Psoas muscle (tissue), 8 donors: ENCODE data around the gene DMAC2. TPM values are rescaled to one million over a fixed set of nuclear protein-coding genes. Genes with fewer than 3 reads are reported as not detected.

Experiments used
- ATAC-seq, 4 donors: fragments of 200-7000 bp; cut with Tn5 transposase; one replicate each; pipeline ENCODE4 v1.9.1; 2020; ENCODE audit warnings: moderate library complexity in 3 of 4, mild to moderate bottlenecking in 2 of 4
- DNase-seq, 2 donors: peaks; one replicate each; pipeline ENCODE4 v3.0.0-alpha.2; 2020
- H3K27ac ChIP-seq: fragments of 200-600 bp; one replicate; pipeline ENCODE4 v1.8.0; 2022
- H3K27me3 ChIP-seq, 3 donors: fragments of 200-600 bp in 1 of 3; one replicate each; pipeline versions ENCODE4 v1.6.1 to v1.8.0; 2013 to 2022; ENCODE audit warnings: low read length in 2 of 3, mild to moderate bottlenecking in 2 of 3, moderate library complexity in 1 of 3; ENCODE audit not compliant: insufficient read depth in 3 of 3
- H3K36me3 ChIP-seq, 2 donors: fragments of 200-600 bp in 1 of 2; one replicate each; pipeline versions ENCODE4 v1.6.1 to v1.8.0; 2013 to 2022; ENCODE audit warnings: low read depth in 1 of 2, mild to moderate bottlenecking in 1 of 2, moderate library complexity in 1 of 2; ENCODE audit not compliant: insufficient read depth in 1 of 2
- H3K4me1 ChIP-seq: fragments of 200-600 bp; one replicate; pipeline ENCODE4 v1.8.0; 2022
- H3K4me3 ChIP-seq: fragments of 200-600 bp; one replicate; pipeline ENCODE4 v1.8.0; 2022; ENCODE audit warnings: mild to moderate bottlenecking
- H3K9me3 ChIP-seq: fragments of 200-600 bp; one replicate; pipeline ENCODE4 v1.8.0; 2022
- WGBS, 3 donors: extraction: QIAGEN DNeasy Blood & Tissue Kit; methylation state at CpG; one replicate each; pipeline versions ENCODE4 v1.1.6 to v1.1.7; 2013; 5-methylcytosine and 5-hydroxymethylcytosine counted together
- intact Hi-C, 2 donors: fragments of 100-400 bp; cut with DNase I; formaldehyde crosslinking; loops; one replicate each; pipeline versions ENCODE4 v1.11.0 to v1.14.2; 2022
- polyA plus RNA-seq, 3 donors: library from polyadenylated mRNA; stranded (reverse); fragments of 200-250 nt; gene quantifications; one replicate each; pipeline ENCODE4 v1.2.3, GENCODE V29; 2013
- total RNA-seq, 4 donors: library from RNA; stranded (reverse); fragmentation: NEBNext Ultra II Directional in 2 of 4; extraction: Animal tissue kit (Norgen Biotek cat#: 25700) in 2 of 4; gene quantifications; one replicate each; pipeline versions ENCODE4 v1.2.1 to v1.2.4, GENCODE V29; 2021 to 2023
- TF ChIP-seq, protein P1 (sequence below): fragments of 200-600 bp; IDR thresholded peaks from one replicate; pipeline ENCODE4 v1.8.0; 2022; ENCODE audit warnings: antibody characterized with exemption
- donor health status: healthy with polysubstance abuse.
- donor health status: DM: no; HTN: no; CAD: no; lungs with moderate emphysema.
- donor health status: Bipolar disorder and iron deficiency.
- donor health status: healthy.
- donor health status: DM: yes; HTN: yes; CAD: no.
- donor health status: DM: no; HTN: no; CAD: no.
- donor health status: DM: no; HTN: no; CAD: no.
- donor health status: DM: yes; HTN: yes; CAD: no.

The DMAC2 gene
- total and polyA plus RNA-seq, 7 donors = 37.6 to 113 (median 68.5) TPM

DNA sequence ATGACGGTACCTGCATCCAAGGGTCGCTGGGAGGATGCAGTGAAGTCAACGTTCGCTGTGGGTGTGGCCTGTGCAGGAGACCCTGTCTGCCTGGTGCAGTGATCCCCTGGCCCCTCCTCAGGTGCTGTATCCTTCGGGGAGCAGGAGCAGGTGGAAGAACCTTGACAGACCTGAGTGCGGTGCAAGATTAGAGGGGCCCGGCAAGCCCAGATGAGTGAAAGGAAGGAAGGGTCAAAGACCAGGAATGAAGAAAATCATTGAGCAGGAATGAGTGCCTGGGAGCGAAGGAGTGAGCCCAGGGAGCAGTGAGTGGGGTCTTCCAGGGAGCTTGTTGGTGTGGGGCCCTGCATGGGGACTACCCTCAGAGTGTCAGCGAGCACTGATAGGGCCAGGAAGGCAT lies 25.3 kb downstream of the DMAC2 start:
- ATAC-seq = no peak
- no peak overlapping the region for H3K4me3 ChIP-seq
- TF ChIP-seq, protein P1, sequence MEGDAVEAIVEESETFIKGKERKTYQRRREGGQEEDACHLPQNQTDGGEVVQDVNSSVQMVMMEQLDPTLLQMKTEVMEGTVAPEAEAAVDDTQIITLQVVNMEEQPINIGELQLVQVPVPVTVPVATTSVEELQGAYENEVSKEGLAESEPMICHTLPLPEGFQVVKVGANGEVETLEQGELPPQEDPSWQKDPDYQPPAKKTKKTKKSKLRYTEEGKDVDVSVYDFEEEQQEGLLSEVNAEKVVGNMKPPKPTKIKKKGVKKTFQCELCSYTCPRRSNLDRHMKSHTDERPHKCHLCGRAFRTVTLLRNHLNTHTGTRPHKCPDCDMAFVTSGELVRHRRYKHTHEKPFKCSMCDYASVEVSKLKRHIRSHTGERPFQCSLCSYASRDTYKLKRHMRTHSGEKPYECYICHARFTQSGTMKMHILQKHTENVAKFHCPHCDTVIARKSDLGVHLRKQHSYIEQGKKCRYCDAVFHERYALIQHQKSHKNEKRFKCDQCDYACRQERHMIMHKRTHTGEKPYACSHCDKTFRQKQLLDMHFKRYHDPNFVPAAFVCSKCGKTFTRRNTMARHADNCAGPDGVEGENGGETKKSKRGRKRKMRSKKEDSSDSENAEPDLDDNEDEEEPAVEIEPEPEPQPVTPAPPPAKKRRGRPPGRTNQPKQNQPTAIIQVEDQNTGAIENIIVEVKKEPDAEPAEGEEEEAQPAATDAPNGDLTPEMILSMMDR = no peak
- H3K27me3 ChIP-seq = no peaks in the 10 kb centered on the region
- no peak for DNase-seq
- peaks cover 51% of the 10 kb centered on the region for H3K4me1 ChIP-seq
- peaks cover 4 to 61% of the 10 kb centered on the region in 2 donors for H3K36me3 ChIP-seq
- WGBS, 3 donors = 80 to 88% (median 81%) methylated on average over 9 of the region's 9 CpGs
- H3K9me3 ChIP-seq = no peaks in the 10 kb centered on the region
- peak overlapping the region; percentile 78 for H3K27ac ChIP-seq
- intact Hi-C loops = no loop called here

DNA sequence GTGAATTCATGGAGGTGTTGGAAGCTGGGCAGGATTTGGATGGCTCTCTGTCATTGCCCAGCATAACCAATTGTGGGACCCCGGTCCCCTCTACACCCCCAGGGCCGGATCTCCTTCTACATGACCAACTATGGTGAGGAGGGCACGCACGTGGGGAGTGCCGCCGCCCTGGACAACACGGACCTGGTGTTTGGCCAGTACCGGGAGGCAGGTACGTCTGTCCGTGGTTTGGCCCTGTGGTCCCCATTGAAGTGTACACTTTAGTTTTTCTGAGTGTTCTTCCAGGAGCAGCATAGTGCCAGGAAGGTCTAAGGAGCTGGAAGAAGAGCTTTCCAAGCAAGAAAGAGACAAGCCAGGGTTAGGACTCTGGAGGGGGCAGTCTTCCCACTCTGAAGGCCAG lies 25.8 kb downstream of the DMAC2 start:
- no peaks in the 10 kb centered on the region for H3K27me3 ChIP-seq
- H3K36me3 ChIP-seq = peaks cover 0 to 56% of the 10 kb centered on the region in 2 donors
- ATAC-seq (no peak), DNase-seq (no peak)
- H3K4me3 ChIP-seq = no peak overlapping the region
- H3K27ac ChIP-seq = peak overlapping the region; percentile 78
- peaks cover 56% of the 10 kb centered on the region for H3K4me1 ChIP-seq
- WGBS, 3 donors = 58 to 87% (median 64%) methylated on average over 10 of the region's 10 CpGs
- TF ChIP-seq, protein P1 = no peak
- intact Hi-C loops = no loop called here
- no peaks in the 10 kb centered on the region for H3K9me3 ChIP-seq

DNA sequence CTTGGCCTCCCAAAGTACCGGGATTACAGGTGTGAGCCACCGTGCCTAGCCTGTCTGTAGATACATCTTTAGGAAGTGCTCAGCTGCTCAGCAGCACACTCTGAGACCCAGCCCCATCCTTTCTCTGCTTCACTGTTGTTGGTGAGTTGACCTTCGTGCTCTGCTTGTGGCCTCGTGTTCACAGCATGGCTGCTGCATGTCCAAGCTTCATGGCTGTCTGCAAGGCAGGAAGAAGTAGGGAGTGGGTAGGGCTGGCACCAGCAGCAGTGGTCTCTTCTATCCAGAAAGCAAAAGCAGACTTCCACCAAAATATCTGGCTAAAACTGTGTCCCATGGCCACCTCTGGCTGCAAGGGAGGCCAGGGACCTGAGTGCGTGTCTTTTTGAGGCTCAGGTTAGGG lies 26.8 kb downstream of the DMAC2 start:
- Histone ChIP-seq H3K9me3 (no peaks in the 10 kb centered on the region), H3K4me3 (no peak overlapping the region), H3K4me1 (peaks cover 60% of the 10 kb centered on the region), H3K27me3 (no peaks in the 10 kb centered on the region), H3K36me3 (peaks cover 0 to 46% of the 10 kb centered on the region in 2 donors), H3K27ac (peak overlapping the region; percentile 78)
- intact Hi-C loops = no loop called here
- ATAC-seq = no peak
- WGBS, 3 donors = 95 to 97% (median 97%) methylated on average over 5 of the region's 5 CpGs
- TF ChIP-seq, protein P1 = no peak
- no peak for DNase-seq

DNA sequence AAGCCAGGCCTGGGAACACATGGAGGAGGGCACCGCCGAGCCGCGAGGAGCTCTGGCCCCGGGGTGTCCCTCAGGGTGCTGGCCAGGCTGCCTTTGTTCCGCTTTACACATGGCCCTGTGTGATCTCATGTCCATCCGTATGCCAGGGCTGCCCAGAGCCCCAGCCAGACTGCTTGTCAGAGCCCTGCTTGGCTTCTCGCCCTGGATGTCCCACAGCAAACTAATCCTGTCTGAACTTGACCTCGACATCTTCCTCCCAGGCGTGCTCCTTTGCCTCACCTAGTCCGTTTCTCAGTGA lies 27.8 kb downstream of the DMAC2 start:
- Histone ChIP-seq H3K9me3 (no peaks in the 10 kb centered on the region), H3K36me3 (peaks cover 0 to 37% of the 10 kb centered on the region in 2 donors), H3K27ac (peak overlapping the region; percentile 78), H3K27me3 (no peaks in the 10 kb centered on the region), H3K4me1 (peaks cover 60% of the 10 kb centered on the region), H3K4me3 (no peak overlapping the region)
- 17 to 41% (median 32%) methylated on average over 11 of the region's 11 CpGs for WGBS, 3 donors
- DNase-seq = peak; percentile 62 to 88
- peak; percentile 67 to 80 (median 73) for ATAC-seq
- intact Hi-C loops = no loop called here
- TF ChIP-seq, protein P1 = no peak
